HL-60/S4 (cell line): Measurements from ENCODE around the gene TCAF1.
"Not testable (repeated sequence)": the region's sequence is repeated elsewhere in the genome, so short reads cannot be mapped to it uniquely, and the experiment has no call there.

Experiments used
- in situ Hi-C: fragments of 300-500 bp; cut with MboI; formaldehyde crosslinking; loops from 2 replicates; pipeline ENCODE4 v1.14.3; 2022; ENCODE audit warnings: low sequenced_read_pairs

The TCAF1 gene

GRCh38 chr7:143873242-143873641, 28.7 kb downstream of the TCAF1 start:
- in situ Hi-C loops, result not testable (repeated sequence)

GRCh38 chr7:143871534-143871933, 30.4 kb downstream of the TCAF1 start:
- in situ Hi-C loops, result not testable (repeated sequence)

GRCh38 chr7:143857994-143858393, 44.0 kb downstream of the TCAF1 start:
- in situ Hi-C loops, result not testable (repeated sequence)

- in situ Hi-C loops, result not testable (repeated sequence)
Measured at GRCh38 chr7:143855443-143855842, 46.5 kb downstream of the TCAF1 start.

GRCh38 chr7:143850682-143851081, 51.3 kb downstream of the TCAF1 start:
- in situ Hi-C loops, result no loop called here

GRCh38 chr7:143849785-143850479, 52.0 kb downstream of the TCAF1 start:
- in situ Hi-C loops, result no loop called here

GRCh38 chr7:143848192-143848591, 53.8 kb downstream of the TCAF1 start:
- in situ Hi-C loops, result no loop called here

- in situ Hi-C loops, result no loop called here
Measured at GRCh38 chr7:143846692-143847091, 55.3 kb downstream of the TCAF1 start.

- in situ Hi-C loops, result not testable (repeated sequence)
Measured at GRCh38 chr7:143841696-143842095, 60.3 kb downstream of the TCAF1 start.

- in situ Hi-C loops, result not testable (repeated sequence)
Measured at GRCh38 chr7:143840062-143840461, 61.9 kb downstream of the TCAF1 start.

- in situ Hi-C loops, result not testable (repeated sequence)
Measured at GRCh38 chr7:143837223-143837622, 64.8 kb downstream of the TCAF1 start.

- in situ Hi-C loops, result not testable (repeated sequence)
Measured at GRCh38 chr7:143836622-143837021, 65.4 kb downstream of the TCAF1 start.

- in situ Hi-C loops, result not testable (repeated sequence)
Measured at GRCh38 chr7:143836088-143836487, 65.9 kb downstream of the TCAF1 start.

- in situ Hi-C loops, result not testable (repeated sequence)
Measured at GRCh38 chr7:143826578-143826977, 75.4 kb downstream of the TCAF1 start.

- in situ Hi-C loops, result not testable (repeated sequence)
Measured at GRCh38 chr7:143824295-143825135, 77.5 kb downstream of the TCAF1 start.

- in situ Hi-C loops, result not testable (repeated sequence)
Measured at GRCh38 chr7:143823634-143824294, 78.2 kb downstream of the TCAF1 start.

GRCh38 chr7:143821392-143822277, 80.3 kb downstream of the TCAF1 start:
- in situ Hi-C loops, result not testable (repeated sequence)

GRCh38 chr7:143817873-143818272, 84.1 kb downstream of the TCAF1 start:
- in situ Hi-C loops, result not testable (repeated sequence)

GRCh38 chr7:143816471-143817133, 85.4 kb downstream of the TCAF1 start:
- in situ Hi-C loops, result not testable (repeated sequence)

GRCh38 chr7:143810639-143811038, 91.3 kb downstream of the TCAF1 start:
- in situ Hi-C loops, result not testable (repeated sequence)
